Loucy (cell line): ENCODE measurements around the gene PLXNA4.

ENCODE experiments used
- EZH2phosphoT487 ChIP-seq: fragments of 200-600 bp; IDR thresholded peaks from 2 replicates; pipeline ENCODE4 v1.6.1; 2018; ENCODE audit warnings: antibody characterized with exemption, mild to moderate bottlenecking, moderate library complexity, borderline replicate concordance
- TF ChIP-seq, protein P1 (sequence below): fragments of 200-600 bp; sonication (generic); conservative IDR thresholded peaks from 2 replicates; pipeline ENCODE4 v1.5.1; 2014; ENCODE audit warnings: mild to moderate bottlenecking, antibody characterized with exemption, low read length

- TF ChIP-seq, protein P1, sequence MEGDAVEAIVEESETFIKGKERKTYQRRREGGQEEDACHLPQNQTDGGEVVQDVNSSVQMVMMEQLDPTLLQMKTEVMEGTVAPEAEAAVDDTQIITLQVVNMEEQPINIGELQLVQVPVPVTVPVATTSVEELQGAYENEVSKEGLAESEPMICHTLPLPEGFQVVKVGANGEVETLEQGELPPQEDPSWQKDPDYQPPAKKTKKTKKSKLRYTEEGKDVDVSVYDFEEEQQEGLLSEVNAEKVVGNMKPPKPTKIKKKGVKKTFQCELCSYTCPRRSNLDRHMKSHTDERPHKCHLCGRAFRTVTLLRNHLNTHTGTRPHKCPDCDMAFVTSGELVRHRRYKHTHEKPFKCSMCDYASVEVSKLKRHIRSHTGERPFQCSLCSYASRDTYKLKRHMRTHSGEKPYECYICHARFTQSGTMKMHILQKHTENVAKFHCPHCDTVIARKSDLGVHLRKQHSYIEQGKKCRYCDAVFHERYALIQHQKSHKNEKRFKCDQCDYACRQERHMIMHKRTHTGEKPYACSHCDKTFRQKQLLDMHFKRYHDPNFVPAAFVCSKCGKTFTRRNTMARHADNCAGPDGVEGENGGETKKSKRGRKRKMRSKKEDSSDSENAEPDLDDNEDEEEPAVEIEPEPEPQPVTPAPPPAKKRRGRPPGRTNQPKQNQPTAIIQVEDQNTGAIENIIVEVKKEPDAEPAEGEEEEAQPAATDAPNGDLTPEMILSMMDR, result no peak
- no peak for TF ChIP-seq EZH2phosphoT487
These were observed 393.3 kb downstream of the PLXNA4 start for GRCh38 chr7:132182992-132183391.
